ENCODE data around the gene CHIC2.

The CHIC2 gene

DNA sequence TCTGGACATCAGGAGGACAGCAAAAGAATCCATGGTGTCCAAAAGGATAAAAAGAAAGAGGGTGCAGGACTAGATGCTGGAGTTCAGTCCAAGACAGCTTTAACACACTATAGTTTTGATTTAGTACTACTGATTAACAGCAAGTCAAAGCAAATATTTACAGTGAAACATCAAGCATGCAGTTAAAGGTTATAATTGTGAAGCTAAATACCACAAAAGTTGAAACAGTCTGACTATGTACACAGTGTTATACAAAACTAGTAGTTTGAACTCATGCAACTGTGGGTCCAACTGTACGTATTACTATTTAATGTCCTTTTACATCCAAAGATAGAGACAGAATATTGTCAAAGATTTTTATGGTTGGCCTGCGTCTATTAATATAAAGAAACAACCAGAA lies 57.6 kb downstream of the CHIC2 start (continued):
- TF ChIP-seq, protein P1, sequence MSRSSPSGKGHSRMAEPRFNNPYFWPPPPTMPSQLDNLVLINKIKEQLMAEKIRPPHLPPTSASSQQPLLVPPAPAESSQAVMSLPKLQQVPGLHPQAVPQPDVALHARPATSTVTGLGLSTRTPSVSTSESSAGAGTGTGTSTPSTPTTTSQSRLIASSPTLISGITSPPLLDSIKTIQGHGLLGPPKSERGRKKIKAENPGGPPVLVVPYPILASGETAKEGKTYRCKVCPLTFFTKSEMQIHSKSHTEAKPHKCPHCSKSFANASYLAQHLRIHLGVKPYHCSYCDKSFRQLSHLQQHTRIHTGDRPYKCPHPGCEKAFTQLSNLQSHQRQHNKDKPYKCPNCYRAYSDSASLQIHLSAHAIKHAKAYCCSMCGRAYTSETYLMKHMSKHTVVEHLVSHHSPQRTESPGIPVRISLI (tag by site-specific recombination; IDR thresholded peaks at IDR 0.05), result no peak
- TF ChIP-seq MZF1 (tag by site-specific recombination; IDR thresholded peaks at IDR 0.05; ENCODE audit: borderline replicate concordance), result no peak

DNA sequence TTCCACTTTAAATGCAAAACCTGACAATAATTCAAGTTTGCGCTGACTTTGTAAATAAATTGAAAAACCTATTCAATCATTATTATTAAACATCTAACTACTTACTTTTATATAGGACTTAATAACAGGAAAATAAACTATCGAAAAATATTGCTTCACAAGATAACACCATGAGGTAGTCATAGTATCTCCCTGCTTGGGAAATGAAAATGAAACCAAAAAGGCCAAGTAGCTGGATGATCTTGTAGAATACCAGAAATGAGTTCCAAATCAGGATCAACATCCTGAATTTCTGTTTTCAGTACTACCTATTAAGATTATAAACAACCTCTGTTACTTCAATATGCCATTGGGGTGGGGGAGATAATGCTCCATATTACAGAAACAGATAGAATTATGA lies 58.9 kb downstream of the CHIC2 start:
- TF ChIP-seq ZNF571 (tag by site-specific recombination; IDR thresholded peaks at IDR 0.05), result no peak
- TF ChIP-seq ZNF169 (tag by site-specific recombination; IDR thresholded peaks at IDR 0.05), result no peak
- no peak for TF ChIP-seq YY2 (tag by site-specific recombination; IDR thresholded peaks at IDR 0.05)
- no peak for TF ChIP-seq ZNF530 (tag by site-specific recombination; IDR thresholded peaks at IDR 0.05; ENCODE audit: low read depth)
- TF ChIP-seq, protein P2, sequence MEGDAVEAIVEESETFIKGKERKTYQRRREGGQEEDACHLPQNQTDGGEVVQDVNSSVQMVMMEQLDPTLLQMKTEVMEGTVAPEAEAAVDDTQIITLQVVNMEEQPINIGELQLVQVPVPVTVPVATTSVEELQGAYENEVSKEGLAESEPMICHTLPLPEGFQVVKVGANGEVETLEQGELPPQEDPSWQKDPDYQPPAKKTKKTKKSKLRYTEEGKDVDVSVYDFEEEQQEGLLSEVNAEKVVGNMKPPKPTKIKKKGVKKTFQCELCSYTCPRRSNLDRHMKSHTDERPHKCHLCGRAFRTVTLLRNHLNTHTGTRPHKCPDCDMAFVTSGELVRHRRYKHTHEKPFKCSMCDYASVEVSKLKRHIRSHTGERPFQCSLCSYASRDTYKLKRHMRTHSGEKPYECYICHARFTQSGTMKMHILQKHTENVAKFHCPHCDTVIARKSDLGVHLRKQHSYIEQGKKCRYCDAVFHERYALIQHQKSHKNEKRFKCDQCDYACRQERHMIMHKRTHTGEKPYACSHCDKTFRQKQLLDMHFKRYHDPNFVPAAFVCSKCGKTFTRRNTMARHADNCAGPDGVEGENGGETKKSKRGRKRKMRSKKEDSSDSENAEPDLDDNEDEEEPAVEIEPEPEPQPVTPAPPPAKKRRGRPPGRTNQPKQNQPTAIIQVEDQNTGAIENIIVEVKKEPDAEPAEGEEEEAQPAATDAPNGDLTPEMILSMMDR (tag by site-specific recombination; IDR thresholded peaks at IDR 0.05), result no peak
- no peak for TF ChIP-seq KLF10 (tag by site-specific recombination; IDR thresholded peaks at IDR 0.05)
- TF ChIP-seq, protein P3, sequence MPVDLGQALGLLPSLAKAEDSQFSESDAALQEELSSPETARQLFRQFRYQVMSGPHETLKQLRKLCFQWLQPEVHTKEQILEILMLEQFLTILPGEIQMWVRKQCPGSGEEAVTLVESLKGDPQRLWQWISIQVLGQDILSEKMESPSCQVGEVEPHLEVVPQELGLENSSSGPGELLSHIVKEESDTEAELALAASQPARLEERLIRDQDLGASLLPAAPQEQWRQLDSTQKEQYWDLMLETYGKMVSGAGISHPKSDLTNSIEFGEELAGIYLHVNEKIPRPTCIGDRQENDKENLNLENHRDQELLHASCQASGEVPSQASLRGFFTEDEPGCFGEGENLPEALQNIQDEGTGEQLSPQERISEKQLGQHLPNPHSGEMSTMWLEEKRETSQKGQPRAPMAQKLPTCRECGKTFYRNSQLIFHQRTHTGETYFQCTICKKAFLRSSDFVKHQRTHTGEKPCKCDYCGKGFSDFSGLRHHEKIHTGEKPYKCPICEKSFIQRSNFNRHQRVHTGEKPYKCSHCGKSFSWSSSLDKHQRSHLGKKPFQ (tag by site-specific recombination; IDR thresholded peaks at IDR 0.05), result no peak
- TF ChIP-seq, protein P4, sequence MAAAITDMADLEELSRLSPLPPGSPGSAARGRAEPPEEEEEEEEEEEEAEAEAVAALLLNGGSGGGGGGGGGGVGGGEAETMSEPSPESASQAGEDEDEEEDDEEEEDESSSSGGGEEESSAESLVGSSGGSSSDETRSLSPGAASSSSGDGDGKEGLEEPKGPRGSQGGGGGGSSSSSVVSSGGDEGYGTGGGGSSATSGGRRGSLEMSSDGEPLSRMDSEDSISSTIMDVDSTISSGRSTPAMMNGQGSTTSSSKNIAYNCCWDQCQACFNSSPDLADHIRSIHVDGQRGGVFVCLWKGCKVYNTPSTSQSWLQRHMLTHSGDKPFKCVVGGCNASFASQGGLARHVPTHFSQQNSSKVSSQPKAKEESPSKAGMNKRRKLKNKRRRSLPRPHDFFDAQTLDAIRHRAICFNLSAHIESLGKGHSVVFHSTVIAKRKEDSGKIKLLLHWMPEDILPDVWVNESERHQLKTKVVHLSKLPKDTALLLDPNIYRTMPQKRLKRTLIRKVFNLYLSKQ (tag by site-specific recombination; IDR thresholded peaks at IDR 0.05; ENCODE audit: borderline replicate concordance), result no peak
- TF ChIP-seq ZNF174 (tag by site-specific recombination; IDR thresholded peaks at IDR 0.05), result no peak
- no peak for TF ChIP-seq ZFP69B (tag by site-specific recombination; IDR thresholded peaks at IDR 0.05)
- no peak for TF ChIP-seq ZNF501 (tag by site-specific recombination; IDR thresholded peaks at IDR 0.05)
- no peak for TF ChIP-seq ZNF132 (tag by site-specific recombination; IDR thresholded peaks at IDR 0.05; ENCODE audit: borderline replicate concordance)
- TF ChIP-seq MEIS1 (CRISPR knock-in tag; IDR thresholded peaks at IDR 0.05; ENCODE audit: borderline replicate concordance), result no peak
- no peak for TF ChIP-seq ZNF610 (tag by site-specific recombination; IDR thresholded peaks at IDR 0.05; ENCODE audit: borderline replicate concordance)
- Histone ChIP-seq H3K4me1 (ENCODE audit: control insufficient read depth, insufficient read depth, low read length) (no peaks in the 10 kb centered on the region), H3K9me3 (ENCODE audit: control insufficient read depth, insufficient read depth, low read depth, low read length) (no peaks in the 10 kb centered on the region), H3K4me3 (ENCODE audit: low read depth, low read length) (no peak overlapping the region), H3K36me3 (ENCODE audit: control insufficient read depth in 2 of 2, insufficient read depth in 1 of 2, low read length in 2 of 2) (peaks cover 0 to 4% of the 10 kb centered on the region in 2 experiments; a peak in 1 of 3 replicates), H3K27ac (ENCODE audit: extremely low read depth, low read depth, low read length) (no peak overlapping the region)
- ChIA-PET POLR2A (no interaction called here), CTCF (no interaction called here)

DNA sequence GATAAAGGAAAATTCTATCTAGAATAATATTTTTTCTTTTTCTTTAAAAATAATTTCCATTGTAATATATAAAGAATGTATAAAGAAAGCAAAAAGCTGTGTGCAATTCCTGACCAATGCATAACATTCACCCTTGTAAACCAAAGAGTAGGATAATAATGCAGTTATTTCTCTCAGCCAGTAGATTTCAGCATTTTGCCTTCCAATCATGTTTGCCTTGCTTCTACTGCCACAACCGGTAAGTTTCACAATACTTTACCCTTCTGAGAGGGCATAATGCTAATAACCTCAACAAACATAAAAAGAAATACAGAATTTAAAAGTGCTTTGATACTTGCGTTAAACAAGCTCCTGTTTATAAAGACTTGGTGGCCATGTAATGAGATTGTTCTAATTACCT lies 59.9 kb downstream of the CHIC2 start:
- CTCF ChIA-PET, result no interaction called here
- Histone ChIP-seq H3K4me1 (ENCODE audit: control insufficient read depth, insufficient read depth, low read length) (no peaks in the 10 kb centered on the region), H3K27ac (ENCODE audit: extremely low read depth, low read depth, low read length) (no peak overlapping the region), H3K9me3 (ENCODE audit: control insufficient read depth, insufficient read depth, low read depth, low read length) (no peaks in the 10 kb centered on the region), H3K4me3 (ENCODE audit: low read depth, low read length) (no peak overlapping the region), H3K36me3 (ENCODE audit: control insufficient read depth in 2 of 2, insufficient read depth in 1 of 2, low read length in 2 of 2) (peaks cover 0 to 4% of the 10 kb centered on the region in 2 experiments; a peak in 1 of 3 replicates)
- POLR2A ChIA-PET, result no interaction called here
- TF ChIP-seq ZNF473 (tag by site-specific recombination; IDR thresholded peaks at IDR 0.05), result no peak
- no peak for TF ChIP-seq ZNF423 (tag by site-specific recombination; IDR thresholded peaks at IDR 0.05)
- TF ChIP-seq, protein P5, sequence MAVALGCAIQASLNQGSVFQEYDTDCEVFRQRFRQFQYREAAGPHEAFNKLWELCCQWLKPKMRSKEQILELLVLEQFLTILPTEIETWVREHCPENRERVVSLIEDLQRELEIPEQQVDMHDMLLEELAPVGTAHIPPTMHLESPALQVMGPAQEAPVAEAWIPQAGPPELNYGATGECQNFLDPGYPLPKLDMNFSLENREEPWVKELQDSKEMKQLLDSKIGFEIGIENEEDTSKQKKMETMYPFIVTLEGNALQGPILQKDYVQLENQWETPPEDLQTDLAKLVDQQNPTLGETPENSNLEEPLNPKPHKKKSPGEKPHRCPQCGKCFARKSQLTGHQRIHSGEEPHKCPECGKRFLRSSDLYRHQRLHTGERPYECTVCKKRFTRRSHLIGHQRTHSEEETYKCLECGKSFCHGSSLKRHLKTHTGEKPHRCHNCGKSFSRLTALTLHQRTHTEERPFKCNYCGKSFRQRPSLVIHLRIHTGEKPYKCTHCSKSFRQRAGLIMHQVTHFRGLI (tag by site-specific recombination; IDR thresholded peaks at IDR 0.05), result no peak
- no peak for TF ChIP-seq ZNF530 (tag by site-specific recombination; IDR thresholded peaks at IDR 0.05; ENCODE audit: low read depth)
- TF ChIP-seq ZNF585B (tag by site-specific recombination; IDR thresholded peaks at IDR 0.05), result no peak
- TF ChIP-seq ZNF768 (tag by site-specific recombination; IDR thresholded peaks at IDR 0.05), result no peak
- no peak for TF ChIP-seq ZNF670 (tag by site-specific recombination; IDR thresholded peaks at IDR 0.05; ENCODE audit: low read depth)
- TF ChIP-seq IKZF3 (tag by site-specific recombination; IDR thresholded peaks at IDR 0.05), result no peak
- no peak for TF ChIP-seq SALL2 (tag by site-specific recombination; IDR thresholded peaks at IDR 0.05; ENCODE audit: borderline replicate concordance)
- no peak for TF ChIP-seq ZNF501 (tag by site-specific recombination; IDR thresholded peaks at IDR 0.05)
- TF ChIP-seq ZNF660 (tag by site-specific recombination; IDR thresholded peaks at IDR 0.05), result no peak
- no peak for TF ChIP-seq ZNF560 (tag by site-specific recombination; IDR thresholded peaks at IDR 0.05; ENCODE audit: borderline replicate concordance)
- TF ChIP-seq ZNF211 (tag by site-specific recombination; IDR thresholded peaks at IDR 0.05; ENCODE audit: low read depth), result no peak
- no peak for TF ChIP-seq ZNF311 (tag by site-specific recombination; IDR thresholded peaks at IDR 0.05; ENCODE audit: borderline replicate concordance)
